Lung (tissue), 12 donors: Measurements from ENCODE around the gene ZNF394. TPM values are rescaled to one million over a fixed set of nuclear protein-coding genes. Genes with fewer than 3 reads are reported as not detected.

Experiments
- ATAC-seq: fragments of 200-7000 bp; cut with Tn5 transposase; one replicate; pipeline ENCODE4 v1.9.1; 2020; ENCODE audit warnings: moderate number of reproducible peaks; ENCODE audit not compliant: insufficient read depth, low FRiP score
- DNase-seq, 3 donors: peaks; one replicate each; pipeline ENCODE4 v3.0.0-alpha.2; 2013 to 2017
- H3K27ac ChIP-seq, 2 donors: one replicate each; pipeline ENCODE4 v1.5.1; 2013; ENCODE audit warnings: mild to moderate bottlenecking in 2 of 2, moderate library complexity in 2 of 2, control low read depth in 1 of 2, inconsistent platforms in 1 of 2, low read depth in 1 of 2, low read length in 1 of 2
- H3K27me3 ChIP-seq, 3 donors: one replicate each; pipeline ENCODE4 v1.5.1; 2013; ENCODE audit warnings: low read length in 2 of 3; ENCODE audit not compliant: control insufficient read depth in 3 of 3, insufficient read depth in 3 of 3
- H3K36me3 ChIP-seq, 4 donors: one replicate each; pipeline ENCODE4 v1.5.1; 2013; ENCODE audit warnings: low read length in 4 of 4, mild to moderate bottlenecking in 1 of 4, moderate library complexity in 1 of 4; ENCODE audit not compliant: control insufficient read depth in 4 of 4, insufficient read depth in 4 of 4
- H3K4me1 ChIP-seq, 5 donors: one replicate each; pipeline ENCODE4 v1.5.1; 2013; ENCODE audit warnings: low read length in 5 of 5, mild to moderate bottlenecking in 2 of 5, moderate library complexity in 1 of 5; ENCODE audit not compliant: control insufficient read depth in 5 of 5, insufficient read depth in 5 of 5
- H3K4me3 ChIP-seq: one replicate; pipeline ENCODE4 v1.5.1; 2013; ENCODE audit warnings: mild to moderate bottlenecking, control low read depth, moderate library complexity
- H3K9ac ChIP-seq, 2 donors: one replicate each; pipeline ENCODE4 v1.5.1; 2013; ENCODE audit warnings: low read length in 2 of 2, control low read depth in 1 of 2; ENCODE audit not compliant: insufficient read depth in 1 of 2
- H3K9me3 ChIP-seq, 4 donors: one replicate each; pipeline ENCODE4 v1.5.1; 2013; ENCODE audit warnings: low read length in 3 of 4, mild to moderate bottlenecking in 1 of 4, moderate library complexity in 1 of 4; ENCODE audit not compliant: control insufficient read depth in 4 of 4, insufficient read depth in 3 of 4
- WGBS, 2 donors: extraction: QIAGEN DNeasy Blood & Tissue Kit; methylation state at CpG; one replicate each; pipeline ENCODE4 v1.1.7; 2013; 5-methylcytosine and 5-hydroxymethylcytosine counted together
- polyA plus RNA-seq, 2 donors: library from polyadenylated mRNA; stranded (reverse); fragments of 200-250 nt; gene quantifications; one replicate each; pipeline ENCODE4 v1.2.1, GENCODE V29; 2013
- total RNA-seq, 2 donors: library from RNA; depleted of rRNA in 1 of 2; stranded (reverse); fragments of >200 nt in 1 of 2; gene quantifications; one replicate each; pipeline ENCODE4 v1.2.1, GENCODE V29; 2014 to 2021
- TF ChIP-seq, protein P1 (sequence below): IDR thresholded peaks from 2 replicates; pipeline ENCODE4 v1.5.1; 2012; ENCODE audit warnings: mild to moderate bottlenecking; ENCODE audit errors: control extremely low read depth, extremely low read depth
- donor health status: control.
- donor health status: control.
- donor health status: Bipolar disorder and iron deficiency.
- donor health status: healthy.
- donor health status: DM: yes; HTN: yes; CAD: no.

Gene ZNF394
- total and polyA plus RNA-seq, 4 donors = 18.5 to 44.5 (median 26.4) TPM

DNA sequence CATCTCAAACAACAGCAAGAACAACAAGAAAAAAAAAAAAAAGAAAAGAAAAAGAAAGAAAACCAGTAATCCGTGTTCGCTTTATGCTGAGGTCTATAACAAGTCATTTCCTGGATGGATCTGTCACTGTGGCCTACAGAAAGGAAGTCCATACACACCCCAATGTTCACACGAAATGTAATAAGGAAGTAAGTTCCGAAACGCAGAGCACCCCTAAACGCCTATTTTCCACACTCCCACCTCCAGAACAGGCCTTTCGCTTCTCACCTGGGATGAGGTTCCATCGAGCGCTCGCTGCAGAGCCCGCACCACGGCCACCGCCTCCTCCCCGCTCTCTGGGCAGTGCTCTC lies 735 bp downstream of the ZNF394 start:
- WGBS, 2 donors = 1% methylated on average over 14 of the region's 14 CpGs
- peaks cover 0 to 5% (median 1%) of the 10 kb centered on the region in 4 donors for H3K9me3 ChIP-seq
- peak overlapping the region; percentile 87 for H3K4me3 ChIP-seq
- peak overlapping the region; percentile 95 to 99 for H3K27ac ChIP-seq
- H3K27me3 ChIP-seq = no peaks in the 10 kb centered on the region
- DNase-seq = peak in 1 of 3 donors; percentile 10
- H3K36me3 ChIP-seq = peaks cover 8 to 18% (median 13%) of the 10 kb centered on the region in 4 donors
- H3K9ac ChIP-seq = peak overlapping the region; percentile 59 to 85
- TF ChIP-seq, protein P1, sequence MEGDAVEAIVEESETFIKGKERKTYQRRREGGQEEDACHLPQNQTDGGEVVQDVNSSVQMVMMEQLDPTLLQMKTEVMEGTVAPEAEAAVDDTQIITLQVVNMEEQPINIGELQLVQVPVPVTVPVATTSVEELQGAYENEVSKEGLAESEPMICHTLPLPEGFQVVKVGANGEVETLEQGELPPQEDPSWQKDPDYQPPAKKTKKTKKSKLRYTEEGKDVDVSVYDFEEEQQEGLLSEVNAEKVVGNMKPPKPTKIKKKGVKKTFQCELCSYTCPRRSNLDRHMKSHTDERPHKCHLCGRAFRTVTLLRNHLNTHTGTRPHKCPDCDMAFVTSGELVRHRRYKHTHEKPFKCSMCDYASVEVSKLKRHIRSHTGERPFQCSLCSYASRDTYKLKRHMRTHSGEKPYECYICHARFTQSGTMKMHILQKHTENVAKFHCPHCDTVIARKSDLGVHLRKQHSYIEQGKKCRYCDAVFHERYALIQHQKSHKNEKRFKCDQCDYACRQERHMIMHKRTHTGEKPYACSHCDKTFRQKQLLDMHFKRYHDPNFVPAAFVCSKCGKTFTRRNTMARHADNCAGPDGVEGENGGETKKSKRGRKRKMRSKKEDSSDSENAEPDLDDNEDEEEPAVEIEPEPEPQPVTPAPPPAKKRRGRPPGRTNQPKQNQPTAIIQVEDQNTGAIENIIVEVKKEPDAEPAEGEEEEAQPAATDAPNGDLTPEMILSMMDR = no peak
- H3K4me1 ChIP-seq = peaks cover 5 to 15% (median 10%) of the 10 kb centered on the region in 5 donors
- ATAC-seq = no peak

DNA sequence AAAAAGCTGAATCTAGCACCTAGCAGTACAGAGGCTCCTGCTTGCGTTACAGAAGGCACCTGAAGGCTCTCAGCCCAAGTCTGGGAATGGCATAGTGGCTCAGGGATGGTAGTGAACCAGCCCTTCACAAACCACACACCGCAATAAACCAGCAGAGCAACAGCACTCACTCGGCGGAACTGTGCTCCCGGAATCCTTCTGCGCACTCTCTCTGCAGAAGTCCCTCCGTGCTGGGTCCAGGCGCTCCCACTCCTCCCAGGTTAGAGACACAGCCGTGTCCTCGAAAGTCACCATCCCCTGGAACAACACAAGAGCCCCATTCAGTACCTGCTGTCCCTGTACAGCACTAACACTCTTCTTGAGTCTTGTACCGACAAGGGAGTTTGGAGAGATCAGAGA lies 1.5 kb downstream of the ZNF394 start:
- H3K4me1 ChIP-seq = peaks cover 5 to 15% (median 10%) of the 10 kb centered on the region in 5 donors
- H3K27me3 ChIP-seq = no peaks in the 10 kb centered on the region
- H3K4me3 ChIP-seq = peak overlapping the region; percentile 47
- WGBS, 2 donors = 63 to 69% methylated on average over 11 of the region's 11 CpGs
- ATAC-seq (no peak), DNase-seq (no peak)
- peak overlapping the region in 1 of 2 donors; percentile 64 for H3K27ac ChIP-seq
- H3K9me3 ChIP-seq = peaks cover 0 to 13% (median 5%) of the 10 kb centered on the region in 4 donors
- H3K9ac ChIP-seq = peak overlapping the region; percentile 11 to 18
- TF ChIP-seq, protein P1 = no peak
- H3K36me3 ChIP-seq = peaks cover 16 to 26% (median 21%) of the 10 kb centered on the region in 4 donors

DNA sequence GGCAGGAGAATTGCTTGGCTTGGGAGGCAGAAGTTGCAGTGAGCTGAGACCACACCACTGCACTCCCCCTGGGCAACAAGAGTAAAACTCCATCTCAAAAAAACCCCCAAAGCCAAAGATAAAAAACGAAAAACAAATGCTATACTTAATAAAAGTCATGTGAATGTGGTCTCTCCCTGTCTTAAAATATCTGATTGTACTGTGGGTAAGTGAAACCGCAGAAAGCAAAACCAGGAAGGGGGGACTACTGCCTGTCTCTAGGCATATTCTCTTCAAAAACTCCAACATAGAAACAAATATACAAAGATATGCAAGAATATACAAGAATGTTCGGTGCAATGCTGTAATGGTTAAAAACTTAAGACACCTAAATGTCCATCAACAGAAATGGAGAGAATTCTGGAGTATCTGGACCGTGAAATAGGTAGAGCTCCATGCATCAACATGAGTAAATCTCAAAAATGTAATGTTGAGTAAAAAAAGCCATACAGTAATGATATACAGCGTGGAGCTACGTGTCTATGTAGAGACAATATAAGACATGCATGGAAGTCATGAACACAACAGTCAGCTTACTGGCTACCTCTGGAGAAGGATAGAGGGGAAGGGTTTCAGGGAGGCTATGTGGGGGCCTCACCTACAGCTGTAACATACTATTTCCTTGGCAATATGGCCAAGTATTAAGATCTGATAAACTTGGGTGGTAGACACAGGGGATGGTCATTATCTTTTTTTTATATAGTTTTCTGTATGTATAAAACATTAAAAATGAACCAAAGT lies 2.1 kb downstream of the ZNF394 start:
- 70 to 78% methylated on average over 6 of the region's 6 CpGs for WGBS, 2 donors
- H3K9ac ChIP-seq = peak overlapping the region in 1 of 2 donors; percentile 18

More for the DNA sequence above, 2.1 kb downstream of the ZNF394 start:
- ATAC-seq = no peak
- Histone ChIP-seq H3K27ac (no peak overlapping the region), H3K4me1 (peaks cover 5 to 15% (median 10%) of the 10 kb centered on the region in 5 donors), H3K4me3 (no peak overlapping the region), H3K9me3 (peaks cover 0 to 14% (median 6%) of the 10 kb centered on the region in 4 donors), H3K27me3 (no peaks in the 10 kb centered on the region), H3K36me3 (peaks cover 22 to 32% (median 23%) of the 10 kb centered on the region in 4 donors)
- DNase-seq = no peak
- TF ChIP-seq, protein P1 = no peak
